GM06990 (cell line): ENCODE measurements around the gene KASH5.
"Not testable (repeated sequence)": the region's sequence is repeated elsewhere in the genome, so short reads cannot be mapped to it uniquely, and the experiment has no call there.

Source experiments
- DNase-seq: peaks from one replicate; pipeline ENCODE4 v3.0.0-alpha.2; 2011; ENCODE audit not compliant: insufficient read length; ENCODE audit errors: extremely low read depth
- H3K27me3 ChIP-seq: replicated peaks from 2 replicates; pipeline ENCODE4 v1.6.0; 2011; ENCODE audit warnings: low read length; ENCODE audit not compliant: control insufficient read depth, insufficient read depth
- H3K36me3 ChIP-seq: 2 replicates; pipeline ENCODE4 v1.5.1; 2011; ENCODE audit warnings: low read length; ENCODE audit not compliant: control insufficient read depth, insufficient read depth
- H3K4me3 ChIP-seq: replicated peaks from 2 replicates; pipeline ENCODE4 v1.5.1; 2011; ENCODE audit warnings: low read depth, mild to moderate bottlenecking, control low read depth, low read length
- TF ChIP-seq, protein P1 (sequence below): IDR thresholded peaks from 2 replicates; pipeline ENCODE4 v1.5.1; 2011; ENCODE audit warnings: low read length, control low read depth, mild to moderate bottlenecking, inconsistent platforms; ENCODE audit not compliant: insufficient read depth, poor library complexity, severe bottlenecking

The KASH5 gene

DNA sequence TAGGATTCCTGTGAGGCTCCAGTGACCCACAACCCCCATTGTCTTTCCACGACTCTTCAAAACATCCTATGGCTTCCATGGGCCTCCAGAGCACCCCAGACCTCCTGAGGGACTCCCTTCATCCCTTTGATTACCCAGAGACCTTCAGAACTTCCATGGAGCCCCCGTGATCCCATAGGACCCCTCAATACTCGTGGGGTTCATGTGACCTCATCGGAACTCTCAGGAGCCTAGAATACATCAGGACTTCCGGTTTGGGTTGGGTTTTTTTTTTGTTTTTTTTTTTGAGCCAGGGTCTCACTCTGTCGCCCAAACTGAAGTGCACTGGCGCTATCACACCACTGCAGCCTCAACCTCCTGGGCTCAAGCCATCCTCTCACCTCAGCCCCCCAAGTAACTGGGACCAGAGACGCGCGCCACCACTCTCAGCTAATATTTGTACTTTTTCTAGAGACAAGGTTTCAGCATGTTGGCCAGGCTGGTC, 65.8 kb downstream of the KASH5 start:
- TF ChIP-seq, protein P1, sequence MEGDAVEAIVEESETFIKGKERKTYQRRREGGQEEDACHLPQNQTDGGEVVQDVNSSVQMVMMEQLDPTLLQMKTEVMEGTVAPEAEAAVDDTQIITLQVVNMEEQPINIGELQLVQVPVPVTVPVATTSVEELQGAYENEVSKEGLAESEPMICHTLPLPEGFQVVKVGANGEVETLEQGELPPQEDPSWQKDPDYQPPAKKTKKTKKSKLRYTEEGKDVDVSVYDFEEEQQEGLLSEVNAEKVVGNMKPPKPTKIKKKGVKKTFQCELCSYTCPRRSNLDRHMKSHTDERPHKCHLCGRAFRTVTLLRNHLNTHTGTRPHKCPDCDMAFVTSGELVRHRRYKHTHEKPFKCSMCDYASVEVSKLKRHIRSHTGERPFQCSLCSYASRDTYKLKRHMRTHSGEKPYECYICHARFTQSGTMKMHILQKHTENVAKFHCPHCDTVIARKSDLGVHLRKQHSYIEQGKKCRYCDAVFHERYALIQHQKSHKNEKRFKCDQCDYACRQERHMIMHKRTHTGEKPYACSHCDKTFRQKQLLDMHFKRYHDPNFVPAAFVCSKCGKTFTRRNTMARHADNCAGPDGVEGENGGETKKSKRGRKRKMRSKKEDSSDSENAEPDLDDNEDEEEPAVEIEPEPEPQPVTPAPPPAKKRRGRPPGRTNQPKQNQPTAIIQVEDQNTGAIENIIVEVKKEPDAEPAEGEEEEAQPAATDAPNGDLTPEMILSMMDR = no peak
- no peaks in the 10 kb centered on the region for H3K27me3 ChIP-seq
- peak overlapping the region; percentile 86 for H3K4me3 ChIP-seq
- peaks cover 4% of the 10 kb centered on the region for H3K36me3 ChIP-seq
- no peak for DNase-seq

DNA sequence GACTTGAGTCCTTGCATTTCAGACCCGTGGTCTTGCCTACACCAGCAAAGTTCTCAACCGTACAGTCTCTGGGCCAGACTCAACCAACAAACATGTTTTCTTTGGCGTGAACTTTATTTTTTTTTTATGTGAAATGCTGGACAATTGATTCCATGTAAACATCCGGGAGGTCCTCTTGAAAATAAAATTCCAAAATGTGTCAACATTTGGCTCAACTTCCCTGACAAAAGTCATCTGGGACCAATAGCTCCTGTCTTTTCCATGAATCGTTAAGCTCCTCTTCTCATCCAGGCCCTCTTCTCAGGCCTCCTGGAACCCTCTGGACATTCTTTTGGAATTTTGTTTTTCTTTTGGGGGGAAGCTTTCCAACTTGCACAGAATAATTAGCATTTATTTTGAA, 67.7 kb downstream of the KASH5 start:
- Histone ChIP-seq H3K36me3 (peaks cover 4% of the 10 kb centered on the region), H3K4me3 (no peak overlapping the region), H3K27me3 (no peaks in the 10 kb centered on the region)
- DNase-seq = no peak
- TF ChIP-seq, protein P1 = no peak

DNA sequence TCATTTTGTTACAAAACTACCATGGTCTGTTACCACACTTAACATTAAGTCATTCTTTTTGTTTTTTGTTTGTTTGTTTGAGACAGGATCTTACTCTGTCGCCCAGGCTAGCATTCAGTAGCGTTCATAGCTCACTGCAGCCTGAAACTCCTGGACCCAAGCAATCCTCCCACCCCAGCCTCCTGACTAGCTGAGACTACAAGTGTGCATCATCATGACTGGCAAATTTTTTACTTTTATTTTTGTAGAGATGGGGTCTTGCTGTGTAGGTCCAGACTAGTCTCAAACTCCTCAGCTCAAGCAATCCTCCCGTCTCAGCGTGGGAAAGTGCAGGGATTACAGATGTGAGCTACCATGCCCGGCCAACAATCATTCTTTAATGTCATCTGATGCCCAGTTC, 68.3 kb downstream of the KASH5 start:
- no peak for DNase-seq
- Histone ChIP-seq H3K36me3 (peaks cover 5% of the 10 kb centered on the region), H3K4me3 (no peak overlapping the region), H3K27me3 (no peaks in the 10 kb centered on the region)
- TF ChIP-seq, protein P1 = no peak

DNA sequence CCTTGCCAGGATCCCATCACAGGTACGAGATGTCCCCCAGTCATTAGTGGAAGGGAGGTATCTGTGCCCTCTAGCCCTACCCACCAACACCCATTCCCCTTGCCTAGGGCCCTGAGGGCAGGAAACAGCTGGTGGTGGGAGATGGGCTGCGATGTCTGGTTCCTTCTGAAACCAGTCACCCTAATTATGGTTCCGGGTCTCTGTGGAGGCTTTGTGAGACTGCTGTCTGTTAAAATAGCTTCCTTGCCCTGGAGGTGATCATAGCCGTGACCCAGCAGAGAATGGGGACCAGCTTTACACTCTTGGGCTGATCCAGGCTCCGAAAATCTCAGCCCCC, 70.5 kb downstream of the KASH5 start:
- H3K36me3 ChIP-seq = peaks cover 5% of the 10 kb centered on the region
- no peak for DNase-seq
- H3K4me3 ChIP-seq = peak overlapping the region; percentile 23; the same call in 1 of the 2 replicates
- no peaks in the 10 kb centered on the region for H3K27me3 ChIP-seq
- TF ChIP-seq, protein P1 = no peak

DNA sequence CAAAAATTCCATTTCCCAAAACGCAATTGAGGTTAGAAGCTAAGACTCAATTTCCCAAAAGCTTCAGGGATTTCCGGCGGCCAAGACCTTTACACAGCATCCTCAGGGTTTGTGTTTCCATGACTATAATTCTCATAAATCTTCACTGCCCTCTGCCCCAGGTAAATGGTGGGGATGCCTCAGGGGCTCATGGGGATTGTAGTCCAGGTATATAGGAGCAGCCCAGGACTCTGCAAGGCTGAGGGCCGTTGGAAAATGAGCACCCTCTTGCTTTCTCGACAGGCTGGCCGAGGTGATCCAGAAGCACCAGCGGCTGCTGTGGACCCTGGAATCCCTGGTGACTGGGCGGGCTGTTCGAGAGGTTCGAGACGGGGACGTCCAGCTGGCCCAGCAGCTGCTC, 71.3 kb downstream of the KASH5 start:
- TF ChIP-seq, protein P1 = no peak
- peaks cover 5% of the 10 kb centered on the region for H3K36me3 ChIP-seq
- no peak for DNase-seq

DNA sequence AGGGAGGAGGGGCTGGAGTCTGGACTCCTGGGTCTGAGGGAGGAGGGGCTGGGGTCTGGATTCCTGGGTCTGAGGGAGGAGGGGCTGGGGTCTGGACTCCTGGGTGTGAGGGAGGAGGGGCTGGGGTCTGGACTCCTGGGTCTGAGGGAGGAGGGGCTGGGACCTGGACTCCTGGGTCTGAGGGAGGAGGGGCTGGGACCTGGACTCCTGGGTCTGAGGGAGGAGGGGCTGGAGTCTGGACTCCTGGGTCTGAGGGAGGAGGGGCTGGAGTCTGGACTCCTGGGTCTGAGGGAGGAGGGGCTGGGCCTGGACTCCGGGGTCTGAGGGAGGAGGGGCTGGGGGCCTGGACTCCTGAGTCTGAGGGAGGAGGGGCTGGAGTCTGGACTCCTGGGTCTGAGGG, 73.1 kb downstream of the KASH5 start:
- not testable (repeated sequence) for DNase-seq, H3K4me3 ChIP-seq, H3K27me3 ChIP-seq
- H3K36me3 ChIP-seq = peaks cover 13% of the 10 kb centered on the region

More for the DNA sequence above, 71.3 kb downstream of the KASH5 start:
- no peak overlapping the region for H3K4me3 ChIP-seq
- no peaks in the 10 kb centered on the region for H3K27me3 ChIP-seq
